Measurements from ENCODE around the gene SPEG. TPM values are rescaled to one million over a fixed set of nuclear protein-coding genes. Genes with fewer than 3 reads are reported as not detected.

Gene SPEG
- total RNA-seq, 1 donor from 2014 or later, result 0.09 TPM

GRCh38 chr2:219425238-219426067 lies 9.2 kb upstream of the SPEG start:
- no peaks in the 10 kb centered on the region for H3K9me3 Mint-ChIP-seq
- DNase-seq (no peak), ATAC-seq (ENCODE audit: low read depth) (no peak)
- ChIA-PET CTCF (no interaction called here), POLR2A (no interaction called here)
- no peaks in the 10 kb centered on the region for H3K4me1 Mint-ChIP-seq
- intact Hi-C loops (cut with micrococcal nuclease), result no loop called here
- H3K4me3 Mint-ChIP-seq, result no peak overlapping the region
- H3K36me3 Mint-ChIP-seq (ENCODE audit: low read depth), result no peaks in the 10 kb centered on the region
- no peak overlapping the region for H3K27ac Mint-ChIP-seq
- H3K27me3 Mint-ChIP-seq, result peaks cover 32% of the 10 kb centered on the region
- TF ChIP-seq CTCF (IDR thresholded peaks at IDR 0.05), result no peak

GRCh38 chr2:219426068-219426443 lies 8.6 kb upstream of the SPEG start:
- Mint-ChIP-seq H3K4me3 (no peak overlapping the region), H3K4me1 (no peaks in the 10 kb centered on the region), H3K27ac (no peak overlapping the region), H3K9me3 (no peaks in the 10 kb centered on the region), H3K27me3 (peaks cover 27% of the 10 kb centered on the region), H3K36me3 (ENCODE audit: low read depth) (no peaks in the 10 kb centered on the region)
- no peak for DNase-seq
- CTCF ChIA-PET, result no interaction called here
- POLR2A ChIA-PET, result no interaction called here
- no peak for ATAC-seq (ENCODE audit: low read depth)
- TF ChIP-seq CTCF (IDR thresholded peaks at IDR 0.05), result no peak
- intact Hi-C loops (cut with micrococcal nuclease), result no loop called here

GRCh38 chr2:219426534-219427136 lies 8.0 kb upstream of the SPEG start:
- no peak overlapping the region for H3K27ac Mint-ChIP-seq
- peaks cover 25% of the 10 kb centered on the region for H3K27me3 Mint-ChIP-seq
- H3K36me3 Mint-ChIP-seq (ENCODE audit: low read depth), result no peaks in the 10 kb centered on the region
- intact Hi-C loops (cut with micrococcal nuclease), result no loop called here
- no peaks in the 10 kb centered on the region for H3K4me1 Mint-ChIP-seq
- DNase-seq (no peak), ATAC-seq (ENCODE audit: low read depth) (no peak)
- TF ChIP-seq CTCF (IDR thresholded peaks at IDR 0.05), result no peak
- H3K9me3 Mint-ChIP-seq, result no peaks in the 10 kb centered on the region
- POLR2A ChIA-PET, result no interaction called here
- H3K4me3 Mint-ChIP-seq, result no peak overlapping the region
- CTCF ChIA-PET, result no interaction called here

- H3K4me3 Mint-ChIP-seq, result no peak overlapping the region
- no peak for TF ChIP-seq CTCF (IDR thresholded peaks at IDR 0.05)
- DNase-seq (no peak), ATAC-seq (ENCODE audit: low read depth) (no peak)
- ChIA-PET POLR2A (no interaction called here), CTCF (no interaction called here)
- peaks cover 31% of the 10 kb centered on the region for H3K27me3 Mint-ChIP-seq
- no peaks in the 10 kb centered on the region for H3K36me3 Mint-ChIP-seq (ENCODE audit: low read depth)
- H3K27ac Mint-ChIP-seq, result no peak overlapping the region
- no peaks in the 10 kb centered on the region for H3K4me1 Mint-ChIP-seq
- no peaks in the 10 kb centered on the region for H3K9me3 Mint-ChIP-seq
- intact Hi-C loops (cut with micrococcal nuclease), result no loop called here
Measured at GRCh38 chr2:219428469-219428868, 6.2 kb upstream of the SPEG start.

- no peaks in the 10 kb centered on the region for H3K36me3 Mint-ChIP-seq (ENCODE audit: low read depth)
- CTCF ChIA-PET, result interaction anchor here (1.9 kb wide), 1 partner anchor 99 kb away, joined by 5 read pairs; no protein-coding TSS in a partner anchor
- DNase-seq, result no peak
- no peak for TF ChIP-seq CTCF (IDR thresholded peaks at IDR 0.05)
- POLR2A ChIA-PET, result interaction anchor here (0.5 to 0.6 kb wide), 2 partner anchors 47 to 252 kb away, joined by 4 to 5 read pairs; no protein-coding TSS in a partner anchor
- no peak overlapping the region for H3K27ac Mint-ChIP-seq
- H3K4me1 Mint-ChIP-seq, result no peaks in the 10 kb centered on the region
- intact Hi-C loops (cut with micrococcal nuclease), result no loop called here
- no peaks in the 10 kb centered on the region for H3K9me3 Mint-ChIP-seq
- H3K4me3 Mint-ChIP-seq, result no peak overlapping the region
- no peak for ATAC-seq (ENCODE audit: low read depth)
- peaks cover 28% of the 10 kb centered on the region for H3K27me3 Mint-ChIP-seq
Measured at GRCh38 chr2:219429958-219430606, 4.6 kb upstream of the SPEG start.
